Measurements from ENCODE around the gene ABCC4.

Gene ABCC4

GRCh38 chr13:95100525-95101433, 200.5 kb downstream of the ABCC4 start:
- DNase-seq, result no peak

DNA sequence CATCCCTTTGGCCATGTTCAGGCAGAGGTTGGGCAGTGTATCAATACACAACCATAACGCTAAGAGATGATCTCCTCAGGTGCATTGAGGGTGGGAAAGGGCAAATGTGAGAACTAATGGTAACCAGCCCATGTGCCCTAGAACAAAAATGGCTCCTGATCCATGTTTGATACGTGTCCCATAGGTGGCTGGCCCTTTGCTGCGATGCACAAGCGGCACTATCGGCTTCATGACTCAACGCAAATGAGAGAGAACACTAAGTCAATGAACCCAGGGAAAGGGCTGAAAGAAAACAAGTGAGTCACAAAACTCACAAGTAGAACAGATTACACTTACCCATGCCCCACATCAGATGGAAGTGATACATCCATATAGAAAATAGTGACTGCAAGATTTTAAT, 201.7 kb downstream of the ABCC4 start:
- no peak for DNase-seq

GRCh38 chr13:95098916-95099315, 202.3 kb downstream of the ABCC4 start:
- no peak for DNase-seq

DNA sequence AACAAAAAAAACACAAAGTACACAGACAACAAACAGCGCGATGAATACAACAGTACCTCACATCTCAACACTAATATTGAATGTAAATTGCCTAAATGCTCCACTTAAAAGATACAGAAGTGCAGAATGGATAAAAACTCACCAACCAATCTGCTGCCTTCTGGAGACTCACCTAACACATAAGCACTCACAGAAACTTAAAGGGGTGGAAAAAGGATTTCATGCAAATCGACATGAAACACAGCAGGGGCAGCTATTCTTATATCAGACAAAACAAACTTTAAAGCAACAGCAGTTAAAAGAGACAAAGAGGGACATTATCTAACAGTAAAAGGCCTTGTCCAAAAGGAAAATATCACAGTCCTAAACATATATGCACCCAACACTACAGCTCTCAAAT, 209.5 kb downstream of the ABCC4 start:
- no peak for DNase-seq

DNA sequence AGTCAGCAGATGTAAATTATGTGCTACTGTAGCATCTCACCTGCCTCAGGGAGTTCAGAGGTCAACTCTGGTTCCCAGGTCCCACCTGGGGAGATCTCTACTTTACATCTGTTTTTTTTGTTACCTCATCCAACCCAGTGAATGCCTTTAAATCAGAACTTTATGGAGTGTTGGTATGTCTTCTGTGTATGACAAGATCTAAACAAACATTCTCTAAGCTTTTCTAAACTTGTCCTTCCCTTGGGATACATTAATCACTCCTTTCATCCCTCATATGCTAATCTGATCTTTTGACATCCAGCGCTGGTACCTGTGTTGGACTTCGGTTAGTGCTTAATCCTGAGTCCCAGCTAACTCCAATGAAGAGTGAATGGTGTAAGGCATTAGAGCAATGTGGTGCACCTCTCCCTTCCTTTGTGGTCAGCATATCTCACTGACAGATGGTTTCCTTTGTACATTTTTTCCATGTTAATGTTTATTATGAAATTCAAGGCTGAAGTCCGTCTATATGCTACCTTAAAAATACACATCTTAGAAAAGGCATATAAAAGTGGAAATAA, 213.4 kb downstream of the ABCC4 start:
- DNase-seq, result no peak

DNA sequence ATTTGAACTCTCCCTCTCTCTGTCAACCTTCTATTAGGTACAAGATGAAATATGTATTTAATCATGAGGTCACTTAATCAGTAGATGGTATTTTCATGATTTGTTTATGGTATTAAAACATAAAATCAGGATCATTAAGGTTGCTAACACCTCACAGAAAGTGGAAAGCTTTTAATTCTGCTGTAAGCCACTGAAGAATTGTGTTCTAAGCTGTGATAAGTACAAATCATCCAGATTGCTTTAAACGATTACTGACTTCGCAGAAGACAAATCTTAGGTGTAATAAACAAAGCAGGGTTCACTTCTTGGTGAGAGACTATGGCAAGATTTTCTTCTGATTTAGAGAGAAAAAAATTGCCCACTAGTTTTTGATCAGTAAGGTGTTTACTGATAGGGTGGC, 214.5 kb downstream of the ABCC4 start:
- DNase-seq, result no peak

- DNase-seq, result no peak
Observed at GRCh38 chr13:95083758-95084157, 217.5 kb downstream of the ABCC4 start.

GRCh38 chr13:95083066-95083465, 218.2 kb downstream of the ABCC4 start:
- no peak for DNase-seq

GRCh38 chr13:95075506-95075905, 225.7 kb downstream of the ABCC4 start:
- DNase-seq, result no peak

DNA sequence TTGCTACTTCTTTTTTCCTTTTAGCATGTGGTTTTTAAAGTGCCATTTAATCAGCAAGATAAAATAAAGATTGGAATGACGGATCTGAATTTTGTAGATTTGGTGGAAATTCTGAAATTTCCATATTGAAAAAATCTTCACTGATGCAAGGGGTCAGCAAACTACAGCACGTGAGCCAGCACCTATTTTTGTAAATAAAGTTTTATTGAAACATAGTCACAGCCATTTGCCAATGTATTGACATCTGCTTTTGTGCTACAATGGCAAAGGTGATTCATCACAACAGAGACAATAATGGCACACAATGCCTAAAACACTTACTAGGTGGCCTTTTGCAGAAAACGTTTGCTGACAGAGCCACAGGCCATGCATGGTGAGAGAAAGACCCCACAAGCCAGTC, 226.4 kb downstream of the ABCC4 start:
- no peak for DNase-seq

GRCh38 chr13:95073747-95074311, 227.4 kb downstream of the ABCC4 start:
- DNase-seq, result no peak

- no peak for DNase-seq
Observed at GRCh38 chr13:95067303-95067702, 233.9 kb downstream of the ABCC4 start.

DNA sequence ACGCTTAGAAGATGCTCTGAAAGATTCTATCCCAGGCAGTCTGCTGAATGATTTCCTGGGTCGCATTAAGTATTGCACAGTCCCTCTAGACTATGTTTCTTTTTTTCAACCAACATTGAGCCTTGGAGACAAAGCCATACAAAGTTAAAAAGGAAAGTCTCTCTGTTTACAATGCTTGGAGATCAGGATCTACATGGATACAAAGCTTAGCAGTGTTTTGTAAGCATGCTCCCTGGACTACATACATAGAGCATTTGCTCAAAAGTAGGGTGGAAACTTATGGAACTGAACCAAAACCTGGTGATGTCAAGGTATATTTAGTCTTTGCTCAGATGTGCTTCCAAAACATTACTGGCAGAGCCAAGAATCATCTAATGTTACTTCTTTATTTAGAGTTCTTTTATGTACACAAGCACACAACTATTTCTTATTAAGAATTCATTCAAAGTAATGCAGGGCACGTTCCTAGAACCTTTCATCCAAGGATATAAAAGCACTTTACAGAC, 241.2 kb downstream of the ABCC4 start:
- DNase-seq, result no peak

DNA sequence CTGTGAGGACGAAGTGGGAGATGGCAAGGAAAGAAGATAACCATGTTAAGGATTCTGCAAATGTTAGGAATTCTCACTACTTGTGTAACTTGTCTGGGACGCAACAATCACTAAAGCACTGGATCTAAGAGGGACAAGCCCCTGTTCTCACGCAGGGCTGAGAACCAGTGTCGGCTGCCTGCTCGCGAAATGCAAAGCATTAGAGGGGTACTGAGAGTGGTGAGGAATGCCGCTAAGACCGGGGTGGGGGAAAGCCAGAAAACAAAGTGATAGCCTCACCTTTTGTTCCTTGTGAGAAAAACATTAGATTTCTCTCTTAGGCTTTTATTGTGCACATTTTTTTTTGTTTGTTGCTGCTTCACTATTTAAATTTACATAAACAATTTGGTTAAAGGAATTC, 241.9 kb downstream of the ABCC4 start:
- no peak for DNase-seq

GRCh38 chr13:95058680-95059079, 242.6 kb downstream of the ABCC4 start:
- DNase-seq, result no peak

DNA sequence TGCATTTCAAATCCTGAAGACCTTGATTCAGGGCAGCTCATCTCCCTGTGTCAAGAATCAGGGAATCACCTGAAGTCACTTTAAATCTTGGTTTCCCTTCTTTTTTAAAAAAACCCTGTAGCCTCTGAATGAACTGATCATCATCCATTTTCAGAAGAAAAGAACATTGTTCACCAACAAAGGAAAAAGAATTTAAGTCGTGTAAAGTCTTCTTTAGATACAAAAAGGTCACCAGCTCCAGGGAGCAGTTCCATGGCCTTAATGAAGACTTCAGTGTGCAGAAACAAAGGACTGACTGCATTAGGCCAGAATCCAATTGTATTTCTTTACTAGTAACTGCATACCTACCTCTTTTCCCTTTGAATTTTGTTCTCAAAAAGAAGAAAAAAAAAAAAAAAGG, 245.0 kb downstream of the ABCC4 start:
- no peak for DNase-seq

GRCh38 chr13:95050800-95051615, 250.2 kb downstream of the ABCC4 start:
- no peak for DNase-seq

GRCh38 chr13:95049772-95050171, 251.5 kb downstream of the ABCC4 start:
- DNase-seq, result no peak

GRCh38 chr13:95044452-95045205, 256.6 kb downstream of the ABCC4 start:
- DNase-seq, result no peak

- DNase-seq, result no peak
Observed at GRCh38 chr13:95039415-95039814, 261.8 kb downstream of the ABCC4 start.

GRCh38 chr13:95038949-95039348, 262.3 kb downstream of the ABCC4 start:
- DNase-seq, result no peak

Measured in NCI-H748 treated with DMSO at 0.1 percent for 48 hours (cell line).